GM21529 (cell line): Measurements from ENCODE around the gene RAB11FIP5.

Source experiments
- ATAC-seq: cut with Tn5 transposase; IDR thresholded peaks from one replicate; pipeline ENCODE4 v1.9.1; 2021; ENCODE audit not compliant: unreplicated experiment

The RAB11FIP5 gene

DNA sequence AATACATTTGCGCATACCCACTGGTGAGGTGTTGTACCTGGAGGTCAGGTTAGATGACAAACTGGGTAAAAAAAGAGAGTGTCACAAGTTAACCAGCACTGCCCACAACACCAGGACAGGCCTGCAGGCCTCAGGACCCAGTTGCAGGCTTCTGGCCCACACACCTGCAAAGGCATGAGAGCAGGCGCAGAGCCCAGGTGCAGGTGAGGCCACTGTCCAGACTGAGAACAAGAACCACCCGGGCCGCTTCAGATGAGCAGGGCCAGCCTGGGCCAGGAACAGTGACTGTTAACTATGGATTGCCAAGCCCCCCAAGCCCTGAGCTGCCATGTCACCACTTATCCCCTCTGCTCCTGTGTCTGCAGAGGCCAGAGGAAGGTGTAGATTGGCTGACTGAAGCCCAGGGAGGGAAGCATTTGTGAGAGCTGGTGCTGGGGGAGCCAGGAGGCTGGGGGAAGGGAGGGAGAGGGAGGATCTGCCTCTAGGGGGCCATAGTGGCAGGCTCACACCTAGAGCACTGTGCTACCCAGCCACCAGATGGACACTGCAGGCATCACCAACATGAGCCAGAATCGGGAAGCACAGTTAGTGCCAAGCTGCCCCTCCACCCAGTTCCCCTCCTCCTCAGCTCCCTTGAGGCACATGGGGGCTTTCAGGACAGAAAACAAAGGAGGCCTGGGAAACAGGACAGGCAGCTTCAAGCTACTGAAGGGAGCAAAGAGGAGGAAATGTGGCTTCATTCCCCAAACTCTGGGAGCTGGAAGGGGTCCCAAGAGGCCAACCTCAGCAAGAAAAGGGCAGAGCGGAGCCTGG, 76.6 kb downstream of the RAB11FIP5 start:
- no peak for ATAC-seq

- ATAC-seq, result no peak
Observed at GRCh38 chr2:73034661-73035375, 77.9 kb downstream of the RAB11FIP5 start.

GRCh38 chr2:73033766-73034381, 78.9 kb downstream of the RAB11FIP5 start:
- no peak for ATAC-seq

- ATAC-seq, result no peak
Observed at GRCh38 chr2:73033142-73033765, 79.5 kb downstream of the RAB11FIP5 start.

- ATAC-seq, result no peak
Observed at GRCh38 chr2:73032702-73033097, 80.0 kb downstream of the RAB11FIP5 start.

GRCh38 chr2:73031725-73032701, 80.7 kb downstream of the RAB11FIP5 start:
- ATAC-seq, result no peak

DNA sequence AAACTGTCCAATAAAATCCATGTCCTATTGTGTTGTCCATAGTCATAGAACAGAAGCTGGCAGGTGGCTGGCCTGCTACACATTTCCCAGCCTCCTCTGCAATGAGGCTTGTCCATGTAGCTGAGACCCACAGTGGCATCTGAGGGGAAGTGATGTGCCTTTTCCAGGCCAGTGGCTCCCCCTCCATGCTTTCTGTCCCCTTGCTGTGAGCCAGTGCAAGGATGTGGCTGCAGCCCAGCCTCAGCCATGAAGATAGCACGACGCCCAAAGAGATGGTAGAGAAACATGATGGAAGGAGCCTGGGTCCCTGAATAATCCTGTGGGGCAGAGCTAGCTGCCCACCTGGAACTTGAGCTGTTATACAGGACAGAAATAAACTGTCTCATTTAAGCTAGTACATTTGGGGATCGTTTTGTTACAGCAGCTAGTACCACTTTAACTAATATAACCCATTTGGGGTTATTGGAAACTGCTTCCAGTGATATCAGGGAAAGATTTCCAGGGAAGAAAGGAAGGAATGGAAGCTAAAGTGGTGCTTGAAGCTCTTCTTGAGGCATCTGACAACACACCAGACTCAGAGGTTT, 81.6 kb downstream of the RAB11FIP5 start:
- ATAC-seq, result no peak

DNA sequence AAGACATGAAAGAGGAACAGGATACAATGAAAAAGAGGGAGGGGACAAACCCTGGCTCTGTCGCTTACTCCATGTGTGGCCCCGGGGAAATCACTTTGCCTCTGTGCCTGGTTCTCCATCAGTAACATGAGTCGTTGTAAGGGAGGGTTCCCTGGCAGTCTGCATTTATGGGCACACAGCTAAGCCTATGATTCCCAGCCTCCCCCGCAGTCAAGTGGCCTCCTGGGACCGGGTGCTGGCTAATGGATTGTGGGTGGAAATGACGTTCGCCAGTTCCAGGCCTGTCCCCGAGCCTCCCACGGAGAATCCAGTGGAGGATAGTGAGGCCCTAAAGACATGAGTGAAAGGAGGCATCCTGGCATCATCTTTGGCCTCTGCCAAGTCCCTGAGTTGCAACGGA, 83.9 kb downstream of the RAB11FIP5 start:
- ATAC-seq, result no peak

DNA sequence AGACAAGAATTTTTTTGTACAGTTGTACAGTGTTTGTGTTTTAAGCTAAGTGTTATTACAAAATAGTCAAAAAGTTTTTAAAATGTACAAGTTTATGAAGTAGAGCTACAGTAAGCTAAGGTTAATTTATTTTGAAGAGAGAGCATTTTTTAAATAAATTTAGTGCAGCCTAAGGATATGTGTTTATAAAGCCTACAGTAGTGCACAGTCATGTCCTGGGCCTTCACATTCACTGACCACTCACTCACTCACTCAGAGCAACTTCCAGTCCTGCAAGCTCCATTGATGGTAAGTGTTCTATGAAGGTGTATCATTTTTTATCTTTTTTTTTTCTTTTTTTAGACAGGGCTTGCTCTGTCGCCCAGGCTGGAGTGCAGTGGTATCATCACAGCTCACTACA, 85.4 kb downstream of the RAB11FIP5 start:
- no peak for ATAC-seq

DNA sequence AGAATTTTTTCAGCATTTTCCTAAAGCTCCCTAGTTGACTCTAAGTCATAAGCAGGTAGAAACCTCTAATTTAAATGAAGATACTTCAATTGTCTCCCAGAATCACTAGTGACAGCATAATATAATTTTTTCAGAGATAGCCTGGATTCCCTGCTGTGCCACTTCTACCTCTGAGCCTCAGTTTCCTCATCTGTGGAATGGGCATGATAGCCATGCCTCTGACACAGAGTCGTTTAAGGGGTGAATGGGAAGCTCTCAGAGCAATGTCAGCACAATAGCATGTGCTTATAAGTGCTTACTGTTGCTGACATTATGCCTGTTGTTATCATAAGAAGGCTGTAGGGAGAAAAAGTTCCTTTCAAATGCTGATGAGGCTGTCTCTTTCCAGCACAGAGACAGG, 89.3 kb downstream of the RAB11FIP5 start:
- ATAC-seq, result no peak
